ENCODE measurements around the gene MNX1. TPM values are rescaled to one million over a fixed set of nuclear protein-coding genes. Genes with fewer than 3 reads are reported as not detected.

The MNX1 gene
- total RNA-seq, 1 donor = not detected

- no peak for TF ChIP-seq CTCF (IDR thresholded peaks at IDR 0.05; ENCODE audit: insufficient read depth, low read length)
- H3K4me3 ChIP-seq (ENCODE audit: low read depth, low read length) = no peak overlapping the region
- no peak for DNase-seq (ENCODE audit: low read depth)
These were observed 13.1 kb upstream of the MNX1 start for GRCh38 chr7:157023589-157023905.

- H3K4me3 ChIP-seq (ENCODE audit: low read depth, low read length) = no peak overlapping the region
- no peak for DNase-seq (ENCODE audit: low read depth)
- no peak for TF ChIP-seq CTCF (IDR thresholded peaks at IDR 0.05; ENCODE audit: insufficient read depth, low read length)
These were observed 12.5 kb upstream of the MNX1 start for GRCh38 chr7:157022681-157023588.

GRCh38 chr7:157021871-157022680 lies 11.6 kb upstream of the MNX1 start:
- no peak overlapping the region for H3K4me3 ChIP-seq (ENCODE audit: low read depth, low read length)
- TF ChIP-seq CTCF (IDR thresholded peaks at IDR 0.05; ENCODE audit: insufficient read depth, low read length) = no peak
- DNase-seq (ENCODE audit: low read depth) = no peak

GRCh38 chr7:157021071-157021870 lies 10.8 kb upstream of the MNX1 start:
- no peak for DNase-seq (ENCODE audit: low read depth)
- no peak for TF ChIP-seq CTCF (IDR thresholded peaks at IDR 0.05; ENCODE audit: insufficient read depth, low read length)
- no peak overlapping the region for H3K4me3 ChIP-seq (ENCODE audit: low read depth, low read length)

- no peak overlapping the region for H3K4me3 ChIP-seq (ENCODE audit: low read depth, low read length)
- no peak for DNase-seq (ENCODE audit: low read depth)
- no peak for TF ChIP-seq CTCF (IDR thresholded peaks at IDR 0.05; ENCODE audit: insufficient read depth, low read length)
These were observed 10.1 kb upstream of the MNX1 start for GRCh38 chr7:157020514-157021070.

- no peak for TF ChIP-seq CTCF (IDR thresholded peaks at IDR 0.05; ENCODE audit: insufficient read depth, low read length)
- no peak for DNase-seq (ENCODE audit: low read depth)
- no peak overlapping the region for H3K4me3 ChIP-seq (ENCODE audit: low read depth, low read length)
These were observed 9.4 kb upstream of the MNX1 start for GRCh38 chr7:157019718-157020451.

Data from fibroblast of the aortic adventitia (primary cell).